GM12878 (cell line): ENCODE data around the gene PGBD5. TPM values are rescaled to one million over a fixed set of nuclear protein-coding genes. Genes with fewer than 3 reads are reported as not detected.

ENCODE experiments used
- ATAC-seq: fragments of 200-7000 bp; cut with Tn5 transposase; 3 replicates; pipeline ENCODE4 v1.9.1; 2020; ENCODE audit warnings: mild to moderate bottlenecking, moderate library complexity
- BruUV-seq: library from RNA; stranded (reverse); fragments of 400-500 nt; replicated peaks from 2 replicates; lab custom pipeline; 2021; lab: Mats Ljungman, UMichigan
- CTCF ChIA-PET: fragments of 300-600 bp; sonication (Branson Sonifier 250); formaldehyde crosslinking; extraction: SDS; loops from one replicate; lab custom pipeline; 2021; ENCODE audit warnings: inconsistent platforms; lab: Yijun Ruan, JAX
- POLR2A ChIA-PET: fragments of 350-600 bp; formaldehyde crosslinking; extraction: SDS; loops from one replicate; lab custom pipeline; 2021; ENCODE audit warnings: inconsistent platforms; lab: Charles Lee
- RAD21 ChIA-PET: fragments of 300-600 bp; sonication (Branson Sonifier 250); formaldehyde crosslinking; loops from one replicate; lab custom pipeline; 2023; ENCODE audit warnings: antibody characterized with exemption; ENCODE audit not compliant: unreplicated experiment; lab: Charles Lee
- SMC1A ChIA-PET: fragments of 300-600 bp; sonication (Branson Sonifier 250); formaldehyde crosslinking; loops from one replicate; lab custom pipeline; 2023; ENCODE audit not compliant: unreplicated experiment, uncharacterized antibody; lab: Charles Lee
- DNase-seq: peaks from one replicate; pipeline ENCODE4 v3.0.0-alpha.2; 2011; ENCODE audit warnings: low read depth, low spot score
- FAIRE-seq: peaks from 3 replicates; lab custom pipeline; 2011; peaks lifted over from hg19 to GRCh38; lab: Jason Lieb, UNC
- H2AFZ ChIP-seq: 2 replicates; pipeline ENCODE4 v1.6.0; 2011; ENCODE audit warnings: low read depth, low read length, control low read depth; ENCODE audit not compliant: control insufficient read depth
- H3K27ac ChIP-seq: 2 replicates; pipeline ENCODE4 v1.5.1; 2011; ENCODE audit warnings: control low read depth; ENCODE audit not compliant: control insufficient read depth, insufficient read depth
- H3K27me3 ChIP-seq, 2 experiments: replicated peaks in 1 of 2; 2 replicates each; pipeline versions ENCODE4 v1.6.0 to v1.6.1; 2011; ENCODE audit warnings: low read length in 1 of 2; ENCODE audit not compliant: control insufficient read depth in 2 of 2, insufficient read depth in 2 of 2
- H3K36me3 ChIP-seq, 2 experiments: 2 replicates each; pipeline ENCODE4 v1.5.1; 2011; ENCODE audit warnings: low read length in 1 of 2; ENCODE audit not compliant: control insufficient read depth in 2 of 2, insufficient read depth in 2 of 2
- H3K4me1 ChIP-seq: 2 replicates; pipeline ENCODE4 v1.6.1; 2011; ENCODE audit warnings: mild to moderate bottlenecking, low read length, moderate library complexity, mixed read lengths; ENCODE audit not compliant: control insufficient read depth, insufficient read depth
- H3K4me2 ChIP-seq: 2 replicates; pipeline ENCODE4 v1.6.0; 2011; ENCODE audit warnings: control low read depth; ENCODE audit not compliant: control insufficient read depth, insufficient read depth
- H3K4me3 ChIP-seq: fragments of 200-600 bp; sonication (generic); 2 replicates; pipeline ENCODE4 v1.5.1; 2016
- H3K79me2 ChIP-seq: 2 replicates; pipeline ENCODE4 v1.6.0; 2011; ENCODE audit warnings: low read length; ENCODE audit not compliant: control insufficient read depth, insufficient read depth
- H3K9ac ChIP-seq: 2 replicates; pipeline ENCODE4 v1.8.0; 2011; ENCODE audit warnings: low read length, control low read depth, mixed read lengths; ENCODE audit not compliant: control insufficient read depth, insufficient read depth
- H3K9me3 ChIP-seq: replicated peaks from 3 replicates; pipeline ENCODE4 v1.5.1; 2011; ENCODE audit warnings: mild to moderate bottlenecking, low read length; ENCODE audit not compliant: control insufficient read depth, insufficient read depth
- H4K20me1 ChIP-seq: 2 replicates; pipeline ENCODE4 v1.6.0; 2011; ENCODE audit not compliant: control insufficient read depth, insufficient read depth
- BMI1 ChIP-seq: fragments of 450-650 bp; IDR thresholded peaks from 2 replicates; pipeline ENCODE4 v1.6.1; 2016; ENCODE audit warnings: mild to moderate bottlenecking, moderate library complexity, borderline replicate concordance
- NFXL1 ChIP-seq: fragments of 450-650 bp; IDR thresholded peaks from 2 replicates; pipeline ENCODE4 v1.6.1; 2017; ENCODE audit warnings: antibody characterized with exemption, mild to moderate bottlenecking, borderline replicate concordance
- NR2C1 ChIP-seq: fragments of 450-650 bp; IDR thresholded peaks from 2 replicates; pipeline ENCODE4 v1.6.1; 2017; ENCODE audit warnings: antibody characterized with exemption, mild to moderate bottlenecking, moderate library complexity
- NR2F1 ChIP-seq: fragments of 450-650 bp; conservative IDR thresholded peaks from 2 replicates; pipeline ENCODE4 v1.6.1; 2017; ENCODE audit warnings: mild to moderate bottlenecking
- RELA ChIP-seq: fragments of 450-650 bp; IDR thresholded peaks from 2 replicates; pipeline ENCODE4 v1.8.0; 2014; ENCODE audit warnings: borderline replicate concordance; ENCODE audit not compliant: partially characterized antibody
- TBL1XR1 ChIP-seq: IDR thresholded peaks from 2 replicates; pipeline ENCODE4 v1.6.1; 2012; ENCODE audit warnings: low read depth, low read length, improper control_type of control experiment
- TCF12 ChIP-seq: IDR thresholded peaks from 2 replicates; pipeline ENCODE4 v1.6.1; 2011; ENCODE audit warnings: low read depth, mild to moderate bottlenecking, low read length
- YY1 ChIP-seq: IDR thresholded peaks from 2 replicates; pipeline ENCODE4 v1.6.1; 2011; ENCODE audit warnings: low read depth, mild to moderate bottlenecking, low read length
- ZNF207 ChIP-seq: fragments of 450-650 bp; IDR thresholded peaks from 2 replicates; pipeline ENCODE4 v1.6.1; 2014; ENCODE audit warnings: antibody characterized with exemption, mild to moderate bottlenecking, borderline replicate concordance
- WGBS: methylation state at CpG from one replicate; pipeline ENCODE4 v1.1.6; 2016; ENCODE audit warnings: low lambda C conversion rate; ENCODE audit not compliant: insufficient replicate concordance, insufficient coverage; ENCODE audit errors: missing lambda C conversion rate; 5-methylcytosine and 5-hydroxymethylcytosine counted together
- in situ Hi-C: fragments of 300-500 bp; cut with MboI; formaldehyde crosslinking; loops from 9 replicates; pipeline ENCODE4 v1.14.3; 2018; ENCODE audit warnings: mixed read lengths
- intact Hi-C: fragments of 100-400 bp; cut with micrococcal nuclease; formaldehyde crosslinking; loops from one replicate; pipeline ENCODE4 v1.14.2; 2022; ENCODE audit not compliant: unreplicated experiment
- polyA plus RNA-seq, 11 experiments: library from polyadenylated mRNA; depleted of rRNA in 4 of 11; unstranded in 6 of 11; stranded (reverse) in 5 of 11; fragments of >200 nt; fragmentation: Nextera tagmentation in 4 of 11; fragmentation: Illumina TruSeq in 1 of 11; extraction: Ambion mirVana in 4 of 11; extraction: Trizol in 1 of 11; gene quantifications; 1 replicate in 1 of 11; 2 replicates in 10 of 11; pipeline versions ENCODE4 v1.2.1 to v1.2.3, GENCODE V29; 2011 to 2016; ENCODE audit warnings: inconsistent platforms in 2 of 11, missing spikeins in 2 of 11, low read depth in 1 of 11
- total RNA-seq, 4 experiments: library from RNA; depleted of rRNA in 3 of 4; stranded (reverse); fragments of >200 nt in 3 of 4; fragmentation: Illumina TruSeq in 1 of 4; extraction: Trizol in 1 of 4; gene quantifications; 2 replicates each; pipeline versions ENCODE4 v1.2.1 to v1.2.3, GENCODE V29; 2013 to 2021
- TF ChIP-seq, protein P1 (sequence below): fragments of 450-650 bp; IDR thresholded peaks from 2 replicates; pipeline ENCODE4 v1.6.1; 2016; ENCODE audit warnings: mild to moderate bottlenecking, moderate library complexity, borderline replicate concordance
- TF ChIP-seq, protein P2 (sequence below): fragments of 450-650 bp; IDR thresholded peaks from 2 replicates; pipeline ENCODE4 v1.6.1; 2017; ENCODE audit warnings: mild to moderate bottlenecking, moderate library complexity
- TF ChIP-seq, protein P3 (sequence below): fragments of 450-650 bp; IDR thresholded peaks from 2 replicates; pipeline ENCODE4 v1.6.1; 2017; ENCODE audit warnings: mild to moderate bottlenecking, low read depth, inconsistent platforms; ENCODE audit not compliant: poor library complexity, severe bottlenecking
- TF ChIP-seq, protein P4 (sequence below): fragments of 150-350 bp; IDR thresholded peaks from 2 replicates; pipeline ENCODE4 v1.6.1; 2014; ENCODE audit warnings: mild to moderate bottlenecking, low read depth, low read length

Gene PGBD5
- total and polyA plus RNA-seq, 10 of the 15 experiments (the other 5 are each of a cell fraction or from before 2014, with no cell fraction given), result 0.03 TPM; not detected in 9

DNA sequence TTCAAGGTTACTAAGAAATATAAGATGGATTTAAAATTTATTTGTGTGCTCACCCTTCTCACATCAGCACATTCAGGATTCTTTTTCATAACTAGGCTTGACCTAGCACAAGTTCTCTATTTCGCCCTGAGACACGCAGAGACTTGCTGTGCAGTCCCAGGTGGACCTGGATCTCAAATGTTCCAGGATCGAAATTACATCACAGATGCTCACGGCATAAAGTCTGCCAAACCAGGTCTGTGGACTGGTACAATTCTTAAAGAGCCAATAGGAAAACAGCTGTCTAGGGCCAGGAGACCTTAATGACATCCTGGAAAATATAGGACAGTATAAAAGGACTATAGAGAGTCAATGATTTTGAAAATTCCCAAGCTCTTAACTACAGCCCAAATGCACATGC is 2.2 kb downstream of the PGBD5 start:
- ChIA-PET RAD21 (no interaction called here), POLR2A (no interaction called here), SMC1A (no interaction called here), CTCF (interaction anchor here (0.6 to 0.8 kb wide), 2 partner anchors 133 to 914 kb away, joined by 3 read pairs; partner anchors contain the start of genes EXOC8 and SPRTN)
- Histone ChIP-seq H3K9me3 (no peaks in the 10 kb centered on the region; the same call in 2 of the 3 replicates), H3K4me2 (no peak overlapping the region), H2AFZ (no peak overlapping the region), H3K4me3 (no peak overlapping the region), H4K20me1 (no peaks in the 10 kb centered on the region), H3K79me2 (no peaks in the 10 kb centered on the region), H3K27me3 (peaks cover 8 to 15% of the 10 kb centered on the region in 2 experiments), H3K4me1 (no peaks in the 10 kb centered on the region), H3K27ac (no peak overlapping the region), H3K36me3 (no peaks in the 10 kb centered on the region), H3K9ac (no peak overlapping the region)
- ATAC-seq, result no peak
- no TSS peak for BruUV-seq
- intact Hi-C loops (no loop called here), in situ Hi-C loops (no loop called here)
- no peak for FAIRE-seq
- 33% methylated on average over 4 of the region's 4 CpGs for WGBS
- no peak for DNase-seq
- TF ChIP-seq, protein P1, sequence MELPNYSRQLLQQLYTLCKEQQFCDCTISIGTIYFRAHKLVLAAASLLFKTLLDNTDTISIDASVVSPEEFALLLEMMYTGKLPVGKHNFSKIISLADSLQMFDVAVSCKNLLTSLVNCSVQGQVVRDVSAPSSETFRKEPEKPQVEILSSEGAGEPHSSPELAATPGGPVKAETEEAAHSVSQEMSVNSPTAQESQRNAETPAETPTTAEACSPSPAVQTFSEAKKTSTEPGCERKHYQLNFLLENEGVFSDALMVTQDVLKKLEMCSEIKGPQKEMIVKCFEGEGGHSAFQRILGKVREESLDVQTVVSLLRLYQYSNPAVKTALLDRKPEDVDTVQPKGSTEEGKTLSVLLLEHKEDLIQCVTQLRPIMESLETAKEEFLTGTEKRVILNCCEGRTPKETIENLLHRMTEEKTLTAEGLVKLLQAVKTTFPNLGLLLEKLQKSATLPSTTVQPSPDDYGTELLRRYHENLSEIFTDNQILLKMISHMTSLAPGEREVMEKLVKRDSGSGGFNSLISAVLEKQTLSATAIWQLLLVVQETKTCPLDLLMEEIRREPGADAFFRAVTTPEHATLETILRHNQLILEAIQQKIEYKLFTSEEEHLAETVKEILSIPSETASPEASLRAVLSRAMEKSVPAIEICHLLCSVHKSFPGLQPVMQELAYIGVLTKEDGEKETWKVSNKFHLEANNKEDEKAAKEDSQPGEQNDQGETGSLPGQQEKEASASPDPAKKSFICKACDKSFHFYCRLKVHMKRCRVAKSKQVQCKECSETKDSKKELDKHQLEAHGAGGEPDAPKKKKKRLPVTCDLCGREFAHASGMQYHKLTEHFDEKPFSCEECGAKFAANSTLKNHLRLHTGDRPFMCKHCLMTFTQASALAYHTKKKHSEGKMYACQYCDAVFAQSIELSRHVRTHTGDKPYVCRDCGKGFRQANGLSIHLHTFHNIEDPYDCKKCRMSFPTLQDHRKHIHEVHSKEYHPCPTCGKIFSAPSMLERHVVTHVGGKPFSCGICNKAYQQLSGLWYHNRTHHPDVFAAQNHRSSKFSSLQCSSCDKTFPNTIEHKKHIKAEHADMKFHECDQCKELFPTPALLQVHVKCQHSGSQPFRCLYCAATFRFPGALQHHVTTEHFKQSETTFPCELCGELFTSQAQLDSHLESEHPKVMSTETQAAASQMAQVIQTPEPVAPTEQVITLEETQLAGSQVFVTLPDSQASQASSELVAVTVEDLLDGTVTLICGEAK, result no peak
- TF ChIP-seq TBL1XR1, result no peak
- TF ChIP-seq TCF12, result no peak
- TF ChIP-seq NR2C1, result no peak
- no peak for TF ChIP-seq YY1
- TF ChIP-seq, protein P2, sequence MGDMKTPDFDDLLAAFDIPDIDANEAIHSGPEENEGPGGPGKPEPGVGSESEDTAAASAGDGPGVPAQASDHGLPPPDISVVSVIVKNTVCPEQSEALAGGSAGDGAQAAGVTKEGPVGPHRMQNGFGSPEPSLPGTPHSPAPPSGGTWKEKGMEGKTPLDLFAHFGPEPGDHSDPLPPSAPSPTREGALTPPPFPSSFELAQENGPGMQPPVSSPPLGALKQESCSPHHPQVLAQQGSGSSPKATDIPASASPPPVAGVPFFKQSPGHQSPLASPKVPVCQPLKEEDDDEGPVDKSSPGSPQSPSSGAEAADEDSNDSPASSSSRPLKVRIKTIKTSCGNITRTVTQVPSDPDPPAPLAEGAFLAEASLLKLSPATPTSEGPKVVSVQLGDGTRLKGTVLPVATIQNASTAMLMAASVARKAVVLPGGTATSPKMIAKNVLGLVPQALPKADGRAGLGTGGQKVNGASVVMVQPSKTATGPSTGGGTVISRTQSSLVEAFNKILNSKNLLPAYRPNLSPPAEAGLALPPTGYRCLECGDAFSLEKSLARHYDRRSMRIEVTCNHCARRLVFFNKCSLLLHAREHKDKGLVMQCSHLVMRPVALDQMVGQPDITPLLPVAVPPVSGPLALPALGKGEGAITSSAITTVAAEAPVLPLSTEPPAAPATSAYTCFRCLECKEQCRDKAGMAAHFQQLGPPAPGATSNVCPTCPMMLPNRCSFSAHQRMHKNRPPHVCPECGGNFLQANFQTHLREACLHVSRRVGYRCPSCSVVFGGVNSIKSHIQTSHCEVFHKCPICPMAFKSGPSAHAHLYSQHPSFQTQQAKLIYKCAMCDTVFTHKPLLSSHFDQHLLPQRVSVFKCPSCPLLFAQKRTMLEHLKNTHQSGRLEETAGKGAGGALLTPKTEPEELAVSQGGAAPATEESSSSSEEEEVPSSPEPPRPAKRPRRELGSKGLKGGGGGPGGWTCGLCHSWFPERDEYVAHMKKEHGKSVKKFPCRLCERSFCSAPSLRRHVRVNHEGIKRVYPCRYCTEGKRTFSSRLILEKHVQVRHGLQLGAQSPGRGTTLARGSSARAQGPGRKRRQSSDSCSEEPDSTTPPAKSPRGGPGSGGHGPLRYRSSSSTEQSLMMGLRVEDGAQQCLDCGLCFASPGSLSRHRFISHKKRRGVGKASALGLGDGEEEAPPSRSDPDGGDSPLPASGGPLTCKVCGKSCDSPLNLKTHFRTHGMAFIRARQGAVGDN, result no peak
- TF ChIP-seq RELA, result no peak
- TF ChIP-seq, protein P3, sequence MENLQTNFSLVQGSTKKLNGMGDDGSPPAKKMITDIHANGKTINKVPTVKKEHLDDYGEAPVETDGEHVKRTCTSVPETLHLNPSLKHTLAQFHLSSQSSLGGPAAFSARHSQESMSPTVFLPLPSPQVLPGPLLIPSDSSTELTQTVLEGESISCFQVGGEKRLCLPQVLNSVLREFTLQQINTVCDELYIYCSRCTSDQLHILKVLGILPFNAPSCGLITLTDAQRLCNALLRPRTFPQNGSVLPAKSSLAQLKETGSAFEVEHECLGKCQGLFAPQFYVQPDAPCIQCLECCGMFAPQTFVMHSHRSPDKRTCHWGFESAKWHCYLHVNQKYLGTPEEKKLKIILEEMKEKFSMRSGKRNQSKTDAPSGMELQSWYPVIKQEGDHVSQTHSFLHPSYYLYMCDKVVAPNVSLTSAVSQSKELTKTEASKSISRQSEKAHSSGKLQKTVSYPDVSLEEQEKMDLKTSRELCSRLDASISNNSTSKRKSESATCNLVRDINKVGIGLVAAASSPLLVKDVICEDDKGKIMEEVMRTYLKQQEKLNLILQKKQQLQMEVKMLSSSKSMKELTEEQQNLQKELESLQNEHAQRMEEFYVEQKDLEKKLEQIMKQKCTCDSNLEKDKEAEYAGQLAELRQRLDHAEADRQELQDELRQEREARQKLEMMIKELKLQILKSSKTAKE, result no peak
- no peak for TF ChIP-seq NR2F1
- TF ChIP-seq NFXL1, result no peak
- no peak for TF ChIP-seq ZNF207
- no peak for TF ChIP-seq BMI1
- TF ChIP-seq, protein P4, sequence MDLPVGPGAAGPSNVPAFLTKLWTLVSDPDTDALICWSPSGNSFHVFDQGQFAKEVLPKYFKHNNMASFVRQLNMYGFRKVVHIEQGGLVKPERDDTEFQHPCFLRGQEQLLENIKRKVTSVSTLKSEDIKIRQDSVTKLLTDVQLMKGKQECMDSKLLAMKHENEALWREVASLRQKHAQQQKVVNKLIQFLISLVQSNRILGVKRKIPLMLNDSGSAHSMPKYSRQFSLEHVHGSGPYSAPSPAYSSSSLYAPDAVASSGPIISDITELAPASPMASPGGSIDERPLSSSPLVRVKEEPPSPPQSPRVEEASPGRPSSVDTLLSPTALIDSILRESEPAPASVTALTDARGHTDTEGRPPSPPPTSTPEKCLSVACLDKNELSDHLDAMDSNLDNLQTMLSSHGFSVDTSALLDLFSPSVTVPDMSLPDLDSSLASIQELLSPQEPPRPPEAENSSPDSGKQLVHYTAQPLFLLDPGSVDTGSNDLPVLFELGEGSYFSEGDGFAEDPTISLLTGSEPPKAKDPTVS, result no peak
